OCI-M2 (cell line): ENCODE results near the gene LPCAT3.

ENCODE experiments used
- DNase-seq: peaks from one replicate; lab custom pipeline; 2025; ENCODE audit not compliant: unreplicated experiment; lab: John Stamatoyannopoulos, UW

LPCAT3 gene

DNA sequence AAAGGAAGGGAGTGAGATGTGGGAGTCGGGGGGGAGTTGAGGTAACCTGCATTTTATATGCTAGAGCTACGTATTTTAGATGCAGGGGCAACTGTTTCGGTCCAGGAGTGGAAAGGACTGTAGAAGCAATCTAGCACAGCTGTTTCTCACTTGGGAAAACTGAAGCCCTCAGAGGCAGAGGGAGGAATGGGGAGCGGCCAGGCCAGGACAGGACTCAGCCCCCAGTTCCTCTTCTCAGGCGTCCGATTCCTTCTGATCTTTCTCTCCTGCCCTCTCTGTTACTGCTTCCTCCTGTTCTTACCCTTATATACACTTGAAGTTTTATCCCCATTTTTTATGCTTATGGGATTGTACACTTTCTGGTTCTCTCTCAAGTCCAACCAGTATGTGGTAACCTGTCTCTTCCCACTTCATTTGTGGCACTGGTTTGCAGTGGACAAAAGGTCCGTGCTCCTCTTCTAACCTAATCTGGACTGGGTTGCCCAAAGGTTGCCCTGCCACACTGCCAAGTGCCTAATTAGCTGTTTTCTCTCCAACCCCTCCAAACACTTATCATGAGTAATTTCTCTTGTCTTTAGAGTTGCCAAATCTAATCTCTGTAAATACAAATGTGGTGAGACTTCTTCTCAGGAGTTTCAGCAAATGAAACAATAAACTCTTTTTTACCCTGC is 16.2 kb downstream of the LPCAT3 start:
- no peak for DNase-seq

DNA sequence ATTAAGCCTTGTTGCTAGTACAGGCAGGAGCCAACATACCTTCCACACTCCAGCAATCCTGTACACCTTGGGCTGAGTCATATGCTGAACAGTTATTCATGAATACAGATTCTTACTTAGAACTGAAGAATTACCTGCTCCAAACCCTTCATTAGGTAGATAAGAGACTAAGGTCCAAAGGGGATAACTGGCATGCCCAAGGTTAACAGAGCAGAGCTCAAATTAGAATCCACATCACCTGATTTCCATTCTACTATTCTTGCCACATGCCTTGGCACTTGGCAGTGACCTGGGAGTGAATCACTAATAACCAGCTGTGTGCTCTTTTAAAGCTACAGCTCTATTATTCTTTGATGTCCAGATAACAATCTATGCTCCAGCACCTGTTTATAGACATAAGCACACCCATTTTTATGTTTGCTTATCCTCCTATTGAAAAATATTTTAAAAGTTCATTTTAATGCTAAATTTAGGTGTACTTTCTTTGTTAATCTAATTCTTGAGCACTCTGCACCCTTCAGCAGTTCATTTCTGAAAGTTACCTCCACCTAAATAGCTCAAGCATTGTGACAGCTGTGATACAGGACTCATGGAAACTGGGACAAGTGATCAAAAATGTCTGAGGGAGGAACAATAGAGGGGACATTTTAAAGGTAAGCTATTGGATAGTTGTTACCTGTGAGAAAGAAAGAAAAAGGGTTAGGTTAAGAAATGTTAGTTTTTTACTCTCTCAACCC is 19.4 kb downstream of the LPCAT3 start:
- no peak for DNase-seq

DNA sequence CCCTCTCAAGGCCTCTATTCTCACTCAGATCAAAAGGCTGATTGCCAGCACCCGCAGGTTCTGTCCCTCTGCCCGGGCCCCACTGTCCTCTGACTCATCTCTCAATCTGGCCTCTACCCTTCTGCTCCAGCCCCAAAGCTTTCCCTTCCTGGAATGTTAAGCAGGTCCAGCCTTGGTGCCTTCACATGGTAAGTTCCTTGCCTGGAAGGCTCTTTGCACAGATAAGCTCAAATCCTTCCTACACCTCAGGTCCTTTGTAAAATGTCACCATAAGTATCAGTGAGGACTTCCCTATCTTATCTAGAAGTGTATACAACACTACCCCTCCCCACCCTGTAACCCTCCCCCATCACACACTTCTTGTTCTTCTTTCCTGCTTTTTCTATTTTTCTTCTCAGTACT is 22.2 kb downstream of the LPCAT3 start:
- DNase-seq = no peak

DNA sequence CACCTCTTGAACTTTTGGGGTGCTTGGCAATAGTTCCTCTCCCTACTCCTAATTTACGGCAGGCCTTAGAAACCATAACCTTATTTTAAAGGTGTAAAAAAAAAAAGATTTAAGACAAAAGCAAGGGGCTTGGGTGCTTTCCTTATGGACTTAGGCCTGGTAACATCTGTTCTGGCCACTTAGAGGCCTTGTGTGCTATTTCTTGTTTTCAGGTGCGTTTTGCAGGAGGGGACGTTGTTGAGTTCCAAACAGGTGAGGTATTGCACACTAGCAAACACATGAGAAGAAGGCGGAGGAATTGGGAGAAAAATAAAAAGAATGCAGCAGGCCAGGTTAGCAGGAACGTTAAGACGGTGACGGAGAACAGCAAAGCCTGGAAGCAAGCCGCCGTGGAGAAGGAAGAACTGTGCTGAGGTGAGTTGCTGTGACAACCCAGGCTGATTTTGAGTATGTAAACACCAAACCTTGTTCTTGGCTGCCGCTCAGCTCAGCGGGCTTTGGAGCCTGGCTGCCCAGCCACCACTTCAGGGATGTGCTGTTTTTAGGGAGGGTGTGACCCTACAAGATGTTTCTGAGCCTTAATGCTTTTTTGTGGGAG is 30.2 kb downstream of the LPCAT3 start:
- DNase-seq = no peak

DNA sequence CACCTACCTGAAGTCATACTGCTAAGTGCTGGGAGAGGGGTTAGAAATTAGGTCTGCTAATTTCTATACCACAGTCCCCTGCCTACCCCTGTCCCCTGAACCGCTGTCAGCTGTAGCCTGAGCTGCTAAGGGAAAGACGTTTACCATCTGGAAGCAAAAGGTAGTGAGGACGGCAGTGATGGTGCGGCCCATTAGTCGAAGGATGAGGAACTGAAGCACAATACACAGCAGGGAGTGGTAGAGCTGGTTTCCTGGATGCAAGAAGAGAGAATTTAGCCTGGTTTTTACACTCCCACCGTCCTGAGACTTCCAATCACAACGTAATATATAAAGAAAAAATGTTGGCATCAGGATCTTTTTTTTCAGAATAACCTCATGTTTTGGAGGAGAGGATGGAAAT is 35.7 kb downstream of the LPCAT3 start:
- no peak for DNase-seq

DNA sequence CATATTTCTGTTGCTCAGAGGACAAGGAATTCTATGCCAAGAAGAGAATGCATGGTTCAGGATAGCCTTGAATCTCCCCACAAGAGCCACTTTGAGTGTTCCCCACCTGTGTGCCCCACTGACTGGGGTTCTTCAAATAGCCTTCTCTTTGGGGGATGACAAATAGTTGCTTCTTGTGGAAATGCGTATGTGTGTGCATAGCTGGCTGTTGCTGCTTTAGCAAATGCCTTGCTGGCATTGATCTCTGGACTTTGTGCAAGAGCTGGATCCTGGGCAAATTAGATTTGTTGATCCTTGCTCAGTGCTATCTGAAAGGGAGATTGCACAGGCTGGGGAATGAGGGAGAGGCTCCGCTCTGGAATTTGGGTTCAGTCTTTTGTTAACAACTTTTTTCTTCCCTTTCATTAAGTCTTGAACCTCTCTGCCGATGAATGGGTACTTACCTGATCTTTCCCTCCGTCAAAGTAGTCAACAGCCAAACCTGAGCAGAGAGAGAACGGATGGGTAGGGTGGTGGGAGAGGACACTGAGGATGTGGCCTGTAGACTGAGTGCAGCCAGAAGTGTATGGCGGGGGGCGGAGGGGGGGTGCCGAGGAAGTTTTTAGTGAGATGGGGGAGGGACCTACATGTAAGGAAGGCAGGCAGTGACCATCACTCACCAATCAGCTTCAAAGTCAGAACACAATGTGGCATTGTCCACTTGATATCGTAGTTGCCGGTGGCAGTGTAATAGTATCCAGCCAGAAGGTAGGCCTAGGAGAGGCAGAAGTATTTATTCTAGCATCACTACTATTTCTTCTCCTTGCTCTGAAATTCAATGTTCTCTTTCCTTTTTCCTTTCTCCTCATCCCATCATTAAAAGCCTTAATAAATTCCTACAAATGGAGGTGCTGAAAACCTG is 36.9 kb downstream of the LPCAT3 start:
- DNase-seq = no peak

DNA sequence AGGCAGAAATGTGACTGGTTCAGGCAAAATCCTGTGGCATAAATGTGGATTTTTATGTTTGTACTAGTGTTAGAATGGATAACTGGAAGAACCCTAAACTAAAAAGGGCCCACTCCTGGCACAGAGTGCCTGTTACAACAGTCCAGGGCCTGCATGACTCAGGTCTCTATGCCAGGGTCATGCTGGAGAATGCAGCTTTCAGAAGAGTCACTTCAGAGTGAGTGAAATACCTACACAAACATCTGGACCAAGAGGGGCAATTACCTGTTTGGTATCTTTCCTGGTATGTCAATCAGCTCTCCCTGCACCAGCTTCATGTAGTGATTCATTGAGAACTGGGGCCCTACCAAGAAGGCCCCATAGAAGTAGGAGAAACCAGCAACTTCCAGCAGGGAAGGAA is 37.5 kb downstream of the LPCAT3 start:
- DNase-seq = no peak

DNA sequence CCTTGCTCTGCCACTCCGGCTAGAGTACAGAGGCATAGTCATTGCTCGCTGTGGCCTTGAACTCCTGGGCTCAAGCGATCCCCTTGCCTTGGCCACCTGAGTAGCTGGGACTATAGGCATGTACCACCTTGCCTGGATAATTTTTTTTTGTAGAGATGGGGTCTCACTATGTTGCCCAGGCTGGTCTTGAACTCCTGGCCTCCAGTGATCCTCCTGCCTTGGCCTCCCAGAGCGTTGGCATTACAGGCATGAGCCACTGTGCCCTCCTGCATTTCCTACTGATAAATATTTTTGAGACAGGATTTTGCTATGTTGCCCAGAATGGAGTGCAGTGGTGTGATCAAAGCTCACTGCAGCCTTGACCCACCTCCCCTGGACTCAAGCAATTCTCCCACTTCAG is 38.2 kb downstream of the LPCAT3 start:
- DNase-seq = no peak

DNA sequence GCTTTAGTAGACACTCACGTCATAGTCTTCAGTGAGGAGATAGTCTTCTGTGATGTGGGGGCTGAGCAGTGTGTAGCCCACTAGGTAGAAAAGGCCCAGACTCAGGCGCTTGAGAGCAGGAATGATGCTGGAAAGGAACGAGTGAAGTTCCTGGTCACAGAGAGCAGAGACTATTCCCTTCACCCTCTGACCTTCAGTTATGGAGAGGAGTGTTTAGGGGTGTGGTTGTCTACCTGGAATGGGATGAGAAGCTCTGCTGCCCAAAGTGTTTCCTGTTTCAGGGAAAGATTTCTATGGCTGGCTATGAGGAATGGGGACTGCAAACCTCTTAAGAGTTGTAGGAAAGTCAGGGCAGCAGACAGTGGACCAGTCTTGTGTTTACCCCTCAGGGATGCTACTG is 38.8 kb downstream of the LPCAT3 start:
- no peak for DNase-seq

DNA sequence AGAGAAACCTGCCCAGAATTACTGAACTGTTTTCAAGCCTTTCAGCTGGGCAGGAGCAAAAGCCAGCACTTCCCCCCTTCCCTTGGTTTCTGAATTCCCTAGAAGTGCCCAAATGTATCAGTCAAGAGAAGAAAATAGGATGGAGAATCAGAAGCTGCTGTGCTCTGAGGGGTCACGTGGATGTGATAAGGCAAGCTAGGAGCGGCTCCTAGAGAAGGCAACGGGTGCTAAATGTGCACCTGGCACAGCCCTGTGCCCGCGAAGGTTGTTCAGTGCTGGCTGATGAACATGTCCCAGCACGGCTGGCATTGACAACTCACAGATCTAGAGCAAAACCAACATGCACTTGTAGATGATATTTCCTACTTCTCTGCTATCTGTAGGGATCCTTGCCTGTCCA is 39.3 kb downstream of the LPCAT3 start:
- no peak for DNase-seq

DNA sequence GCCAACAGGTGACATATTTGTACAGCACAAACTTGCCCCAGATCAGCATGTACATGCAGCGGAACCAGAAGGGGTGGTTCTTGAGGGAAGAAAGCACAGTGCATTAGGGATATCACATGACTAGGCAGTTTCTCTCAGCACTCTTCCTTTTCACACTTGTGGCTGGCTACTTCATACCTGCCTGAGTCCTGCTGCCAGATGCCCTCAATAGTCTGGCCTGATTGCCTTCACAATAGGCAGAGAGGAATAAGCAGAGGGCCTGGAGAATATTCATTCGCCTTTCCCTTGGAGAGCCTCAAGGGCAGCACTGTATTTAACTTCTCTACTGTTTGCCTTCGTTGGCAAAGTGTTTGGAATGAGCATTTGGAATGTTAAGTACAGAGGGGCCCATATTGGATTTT is 39.7 kb downstream of the LPCAT3 start:
- no peak for DNase-seq

DNA sequence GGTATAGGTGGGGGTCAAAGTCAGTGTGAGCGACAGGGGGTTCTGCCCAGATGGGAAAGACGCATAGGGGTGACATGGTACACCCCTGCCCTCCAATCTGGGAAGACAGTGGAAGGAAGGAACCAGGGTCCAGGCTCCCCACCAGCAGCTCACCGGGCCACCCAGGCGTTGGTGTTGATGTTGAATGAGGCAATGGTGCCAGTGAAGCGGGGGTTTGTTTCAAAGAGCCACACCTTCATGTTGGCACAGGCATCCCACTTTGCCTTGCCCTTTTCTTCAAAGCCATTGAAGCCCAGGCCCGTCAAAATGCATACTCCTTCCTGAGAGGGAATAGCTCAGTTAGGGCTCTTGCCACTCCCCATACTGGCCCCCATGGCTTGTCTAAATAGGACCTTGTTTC is 40.1 kb downstream of the LPCAT3 start:
- DNase-seq = no peak

DNA sequence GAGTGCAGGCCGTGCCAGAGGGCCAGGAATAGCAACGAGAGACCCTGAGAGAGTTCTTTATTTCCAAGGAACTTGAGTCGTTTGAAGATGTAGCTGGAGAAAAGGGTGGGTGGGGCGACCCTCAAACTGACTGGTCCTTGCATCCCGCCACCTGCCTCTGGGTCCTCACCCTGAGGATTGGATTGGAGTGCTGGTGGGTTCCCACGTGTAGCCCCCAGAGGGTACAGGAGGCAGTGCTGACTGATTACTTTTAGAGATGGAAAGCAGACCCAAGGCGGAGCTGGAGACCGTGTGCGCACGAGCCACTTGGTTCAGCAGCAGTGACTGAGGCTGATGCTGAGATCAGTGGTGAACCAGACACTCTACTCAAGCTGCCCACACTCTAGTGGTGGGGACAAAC is 40.6 kb downstream of the LPCAT3 start:
- DNase-seq = no peak

DNA sequence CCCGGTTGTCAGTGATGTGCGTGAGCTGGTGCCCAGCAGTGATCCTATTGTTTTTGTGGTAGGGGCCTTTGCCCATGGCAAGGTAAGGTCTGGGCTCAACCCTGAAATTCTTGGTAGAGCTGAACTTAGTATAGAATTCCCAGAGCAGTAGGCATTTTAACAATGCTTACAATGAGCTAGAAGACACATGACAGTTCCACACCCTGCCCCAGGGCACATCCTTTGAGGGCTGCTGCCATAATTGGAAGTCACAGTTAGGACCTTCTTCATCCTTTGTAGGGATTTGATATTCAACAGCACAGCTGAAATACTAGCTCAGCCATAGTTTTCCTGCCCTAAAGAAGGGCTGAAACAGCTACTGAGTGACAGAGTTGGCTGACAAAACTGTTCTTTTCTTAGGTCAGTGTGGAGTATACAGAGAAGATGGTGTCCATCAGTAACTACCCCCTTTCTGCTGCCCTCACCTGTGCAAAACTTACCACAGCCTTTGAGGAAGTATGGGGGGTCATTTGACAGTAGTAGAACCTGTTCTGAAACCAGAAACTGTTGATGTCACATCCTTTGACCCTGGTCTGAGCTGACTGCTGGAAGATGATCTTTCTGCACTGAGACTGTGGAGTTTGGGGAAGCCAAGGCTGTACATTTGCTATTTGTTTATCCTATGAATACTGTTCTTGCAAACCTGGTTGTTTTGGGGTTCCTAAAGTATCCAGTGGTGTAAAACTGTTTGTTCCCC is 42.8 kb downstream of the LPCAT3 start:
- DNase-seq = no peak

DNA sequence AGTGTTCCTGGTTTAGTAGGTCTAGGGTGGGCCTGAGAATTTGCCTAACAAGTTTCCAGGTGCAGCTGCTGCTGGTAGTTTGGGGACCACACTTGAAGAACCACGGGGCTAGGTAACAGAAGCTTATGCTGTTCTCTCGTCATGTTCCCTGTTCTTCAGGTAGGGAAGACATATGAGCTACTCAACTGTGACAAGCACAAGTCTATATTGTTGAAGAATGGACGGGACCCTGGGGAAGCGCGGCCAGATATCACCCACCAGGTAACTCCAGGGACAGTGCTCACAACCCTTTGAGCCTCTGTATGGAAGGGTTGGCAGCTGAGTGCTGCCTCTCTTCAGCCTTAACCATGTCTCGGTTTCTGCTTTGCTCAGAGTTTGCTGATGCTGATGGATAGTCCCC is 44.1 kb downstream of the LPCAT3 start:
- DNase-seq = no peak

DNA sequence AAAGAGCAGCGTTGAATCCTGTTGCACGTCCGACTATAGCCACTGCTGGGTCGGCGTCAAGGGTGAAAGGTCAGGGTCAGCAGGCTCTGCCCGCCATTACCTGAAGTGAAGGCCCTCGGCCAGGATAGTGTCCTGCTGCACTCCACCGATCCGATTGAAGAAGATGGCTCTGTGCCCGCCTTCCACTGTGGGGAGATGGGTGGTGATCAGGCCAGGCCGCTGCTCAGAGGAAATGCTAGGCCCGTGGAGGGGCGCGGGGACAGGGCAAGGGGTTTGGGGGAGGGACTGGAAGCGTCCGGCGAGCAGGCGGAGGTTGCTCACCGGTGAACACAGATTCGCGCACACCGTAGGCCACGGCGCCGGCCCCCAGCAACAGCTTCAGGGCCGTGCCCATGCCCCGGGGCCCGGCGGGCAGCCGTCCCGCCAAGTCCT is 48.2 kb downstream of the LPCAT3 start:
- DNase-seq = no peak

DNA sequence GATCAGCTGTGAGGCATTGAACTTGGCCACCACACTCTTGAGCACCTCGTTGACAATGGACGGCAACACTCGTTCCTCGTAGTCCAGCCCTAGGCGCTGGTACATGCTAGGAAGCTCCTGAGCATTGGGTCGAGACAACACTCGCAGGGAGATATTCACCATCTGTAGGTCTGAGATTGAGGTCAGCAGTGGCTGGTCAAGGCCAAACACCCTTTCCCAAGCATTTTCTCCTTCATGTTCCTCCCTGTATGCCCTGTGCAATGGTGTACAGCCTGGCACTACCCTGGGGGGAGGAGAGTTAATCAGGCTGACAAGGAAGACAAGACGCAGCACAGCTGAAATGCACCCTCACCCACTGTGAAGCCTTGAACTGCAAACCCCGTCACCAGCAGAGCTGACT is 49.9 kb downstream of the LPCAT3 start:
- no peak for DNase-seq

DNA sequence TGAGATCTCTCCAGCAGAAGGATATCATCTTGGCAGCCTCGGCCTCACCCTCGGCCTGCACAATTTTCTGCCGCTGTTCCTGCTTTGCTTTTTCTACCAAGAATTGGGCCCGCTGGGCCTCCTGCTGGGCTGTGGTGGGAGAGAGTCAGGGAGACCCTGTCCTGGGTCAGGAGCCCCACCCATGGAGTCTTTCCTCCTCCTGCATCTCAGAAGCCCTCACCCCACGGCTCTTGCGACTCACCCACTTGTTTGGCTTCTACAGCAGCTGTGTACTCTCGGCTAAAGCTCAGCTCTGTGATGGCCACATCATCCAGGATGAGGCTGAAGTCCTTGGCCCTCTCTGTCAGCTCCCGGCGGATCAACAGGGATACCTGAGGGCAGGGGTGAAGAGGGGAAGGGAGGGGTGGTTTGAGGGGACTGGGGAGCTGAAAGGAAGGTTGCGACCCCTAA is 50.6 kb downstream of the LPCAT3 start:
- no peak for DNase-seq

DNA sequence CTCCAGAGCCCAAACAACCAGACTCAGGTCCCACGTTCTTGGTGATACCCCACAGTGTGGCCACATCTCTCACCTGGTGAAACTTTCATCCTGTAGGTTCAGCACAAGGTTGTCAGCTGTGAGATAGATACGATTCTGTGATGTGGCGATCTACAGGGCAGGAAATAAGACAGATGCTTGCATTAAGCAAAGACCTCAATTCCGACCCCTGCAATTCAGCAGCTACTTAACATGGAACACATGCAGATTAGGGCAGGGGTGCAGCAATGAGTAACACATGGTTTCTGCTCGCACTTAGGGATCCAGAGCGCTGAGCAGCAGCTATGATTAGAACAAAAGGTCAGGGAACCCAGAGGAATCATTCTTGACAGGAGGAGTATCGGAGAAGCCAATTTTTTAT is 51.9 kb downstream of the LPCAT3 start:
- no peak for DNase-seq

DNA sequence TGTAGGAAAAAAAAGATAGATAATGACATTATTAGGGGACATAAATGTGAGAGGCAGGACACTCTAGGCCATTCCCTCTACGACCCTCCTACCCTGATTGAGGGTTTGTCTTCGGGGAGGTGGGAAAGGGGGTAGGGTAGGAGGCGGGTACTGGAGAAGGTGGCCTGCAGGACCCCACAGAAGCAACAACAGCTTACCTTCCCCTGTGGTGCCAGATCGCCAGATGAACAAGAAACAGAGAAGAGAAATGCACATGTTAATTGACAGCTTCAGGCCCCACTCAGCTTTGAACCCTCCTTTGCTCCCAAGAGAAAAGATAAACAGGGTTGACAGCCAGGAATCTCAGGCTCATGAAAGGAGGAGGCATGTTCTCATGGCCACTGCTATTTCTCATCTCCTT is 52.6 kb downstream of the LPCAT3 start:
- no peak for DNase-seq
